HG02588 (cell line): Measurements from ENCODE around the gene CCDC12.

ENCODE experiments used
- ATAC-seq: cut with Tn5 transposase; IDR thresholded peaks from one replicate; pipeline ENCODE4 v1.9.1; 2021; ENCODE audit warnings: mild to moderate bottlenecking, moderate library complexity; ENCODE audit not compliant: unreplicated experiment

CCDC12 gene

DNA sequence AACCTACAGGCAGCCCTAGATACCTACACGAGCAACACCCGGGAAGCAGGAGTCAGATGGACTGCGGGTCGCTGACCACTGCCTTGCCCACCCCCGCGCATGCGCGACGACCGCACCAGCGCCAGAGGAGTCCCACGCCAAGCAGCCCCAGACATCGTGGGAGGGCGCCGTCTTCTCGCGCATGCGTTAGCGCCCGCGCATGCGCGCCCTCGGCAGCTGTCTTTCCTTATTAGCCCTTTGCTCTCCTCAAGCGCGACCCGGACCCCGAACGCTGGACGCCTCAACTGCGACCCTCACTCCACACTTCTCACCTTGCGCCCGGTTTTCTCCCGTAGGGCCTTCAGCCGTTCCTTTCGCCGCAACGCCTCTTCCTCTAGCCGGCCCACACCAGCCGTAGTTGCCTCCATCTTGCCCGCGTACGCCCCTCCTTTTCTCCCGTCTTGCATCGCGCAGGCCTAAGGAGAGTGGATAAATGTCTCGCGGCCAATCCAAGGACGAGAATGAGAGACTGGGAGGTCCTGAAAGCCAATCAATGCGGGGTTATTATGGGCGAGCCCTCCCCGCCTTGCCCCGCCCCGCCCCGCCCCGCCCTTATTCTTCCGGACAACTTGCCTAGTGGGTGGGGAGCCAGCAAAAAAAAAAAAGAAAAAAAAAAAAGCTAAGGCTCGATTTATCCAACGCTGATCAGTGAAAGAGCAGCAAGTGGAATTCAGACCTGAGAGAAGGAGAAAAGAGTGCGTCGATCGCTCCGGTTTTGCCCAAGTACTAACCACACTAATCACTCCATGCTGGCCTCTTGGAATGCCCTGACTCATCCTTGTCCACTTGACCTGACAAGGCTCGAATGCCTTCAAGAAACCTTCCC, at the start of gene CCDC12:
Gene CCDC12, minus strand, starts transcription at position 420 of the 865 bp plus-strand sequence. Its CDS starts 13 bp downstream, at position 407.
- peak; percentile 60 for ATAC-seq

DNA sequence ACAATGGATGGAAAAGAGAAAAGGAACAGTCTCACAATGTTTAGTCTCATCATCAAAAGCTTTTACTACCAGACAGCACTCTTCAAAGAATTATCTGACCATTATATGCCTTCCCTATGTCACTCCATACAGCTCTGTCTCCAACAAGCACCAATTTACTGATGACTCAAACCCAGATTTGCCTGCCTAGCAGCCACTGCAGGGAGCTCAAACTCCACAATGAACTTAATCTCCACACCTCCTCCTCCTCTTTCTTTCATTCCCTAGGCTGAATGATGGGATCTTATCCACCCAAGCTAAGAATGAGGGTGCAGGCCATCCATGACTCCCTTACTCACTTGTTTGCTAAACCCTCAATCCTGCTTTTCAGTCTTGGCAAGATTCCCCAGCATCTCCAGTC, 48.4 kb upstream of the CCDC12 start:
- no peak for ATAC-seq

DNA sequence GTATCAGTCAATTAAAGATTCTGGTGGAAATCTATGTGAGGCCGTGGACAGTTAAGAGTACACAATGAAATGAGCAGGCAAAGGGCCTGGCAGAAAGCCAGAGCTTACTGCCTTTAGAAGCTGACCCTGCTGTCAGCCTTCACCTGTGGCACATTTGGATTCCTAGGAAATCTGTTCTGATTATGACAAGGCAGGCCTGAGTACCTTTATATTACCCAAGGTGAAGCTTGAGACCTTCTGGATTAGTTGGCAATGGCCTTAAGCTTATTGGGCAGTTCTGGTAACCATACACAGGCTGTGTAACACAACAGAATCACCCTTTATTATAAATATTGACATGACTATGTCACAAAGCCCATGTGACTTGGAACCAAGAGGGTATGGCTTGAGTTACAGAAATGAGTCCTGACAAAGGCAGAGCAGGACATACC, 46.1 kb upstream of the CCDC12 start:
- ATAC-seq, result no peak

DNA sequence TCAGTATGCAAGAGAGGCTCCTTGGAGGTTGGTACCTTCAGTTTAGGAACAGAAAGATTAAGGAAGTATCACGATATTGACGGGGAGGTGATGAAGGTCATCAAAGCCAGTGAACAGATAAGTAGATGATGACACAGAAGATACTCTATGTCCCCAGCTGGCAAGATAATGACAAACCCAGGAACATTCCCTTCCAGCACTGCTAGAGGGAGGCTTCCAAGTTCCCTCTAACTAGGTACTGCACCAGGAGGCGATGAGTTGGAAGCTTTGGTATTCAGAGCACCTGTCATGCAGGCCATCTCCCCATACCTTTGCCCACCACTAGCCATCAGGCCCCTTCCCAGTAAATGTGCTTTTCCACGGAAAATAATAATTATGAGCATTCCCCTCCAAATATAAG, 43.8 kb upstream of the CCDC12 start:
- ATAC-seq, result no peak

DNA sequence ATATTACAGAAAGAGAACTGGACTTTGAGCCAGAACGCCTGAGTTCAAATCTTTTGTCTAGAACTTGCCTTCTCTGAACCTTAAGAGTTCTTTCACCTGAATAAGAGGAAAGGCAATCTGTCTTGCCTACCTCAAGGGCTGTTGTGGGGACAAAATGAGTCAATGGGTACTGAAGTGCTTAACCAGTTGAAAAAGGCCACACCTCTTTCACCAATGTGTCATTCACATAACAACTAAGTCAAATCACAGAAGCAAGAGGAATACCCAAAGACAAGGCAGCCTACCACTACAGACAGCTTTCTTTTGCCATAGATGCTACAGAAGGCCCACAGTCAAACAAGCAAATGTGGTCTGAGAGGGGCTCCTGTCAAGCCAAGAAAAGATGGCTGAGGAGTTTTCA, 42.7 kb upstream of the CCDC12 start:
- ATAC-seq, result peak; percentile 44

DNA sequence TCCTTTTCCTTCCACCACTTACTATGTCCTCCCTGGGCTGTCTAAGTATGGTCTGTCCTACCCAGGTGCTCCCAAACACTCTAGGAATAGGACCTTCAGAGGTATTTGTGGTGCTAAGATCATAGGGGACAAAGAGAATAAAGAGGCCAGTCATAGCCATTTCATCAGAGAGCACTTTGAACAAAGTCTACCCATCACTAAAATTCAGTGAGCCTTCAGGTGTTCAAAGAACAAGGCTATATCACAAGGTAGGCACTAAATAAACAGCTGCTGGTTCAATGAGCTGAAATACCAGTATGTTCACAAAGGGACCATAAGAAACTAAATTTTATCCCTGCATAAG, 41.7 kb upstream of the CCDC12 start:
- no peak for ATAC-seq

DNA sequence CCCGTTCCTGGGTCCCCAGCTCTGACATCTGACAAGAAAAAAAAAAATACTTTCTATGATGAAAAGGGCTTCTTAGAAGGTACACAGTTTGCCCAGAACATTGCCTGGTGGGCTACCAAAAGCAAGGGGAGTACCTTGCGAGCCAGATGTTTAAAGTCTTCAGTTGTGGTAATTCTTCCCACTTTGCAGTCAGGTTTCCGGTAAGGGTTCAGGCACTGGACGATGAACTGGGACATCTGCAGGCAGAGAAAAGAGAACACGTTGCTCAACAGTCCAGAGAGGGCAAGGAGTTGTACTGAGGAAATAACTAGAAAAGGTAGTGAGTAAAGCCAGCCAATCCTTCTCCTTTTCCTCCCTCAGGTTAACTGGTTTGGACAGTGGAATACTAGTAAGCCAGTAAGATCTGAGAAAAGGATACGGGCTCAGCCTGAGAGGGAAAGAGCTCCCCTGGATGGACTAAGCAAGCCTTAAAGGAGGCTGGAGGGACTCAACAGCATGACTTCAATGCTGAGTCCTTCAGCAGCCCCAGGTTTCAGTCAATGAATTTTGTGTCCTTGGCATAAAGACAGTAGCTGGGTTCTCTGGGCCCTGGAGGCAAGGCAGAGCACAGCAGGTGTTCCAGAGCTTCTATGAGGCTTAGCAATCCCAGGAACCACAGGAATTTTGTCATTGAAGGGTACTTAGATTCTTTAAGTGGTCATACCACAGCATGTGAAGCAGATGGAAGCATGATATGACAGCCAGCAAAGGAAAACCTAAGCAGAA, 41.1 kb upstream of the CCDC12 start:
- ATAC-seq, result no peak

DNA sequence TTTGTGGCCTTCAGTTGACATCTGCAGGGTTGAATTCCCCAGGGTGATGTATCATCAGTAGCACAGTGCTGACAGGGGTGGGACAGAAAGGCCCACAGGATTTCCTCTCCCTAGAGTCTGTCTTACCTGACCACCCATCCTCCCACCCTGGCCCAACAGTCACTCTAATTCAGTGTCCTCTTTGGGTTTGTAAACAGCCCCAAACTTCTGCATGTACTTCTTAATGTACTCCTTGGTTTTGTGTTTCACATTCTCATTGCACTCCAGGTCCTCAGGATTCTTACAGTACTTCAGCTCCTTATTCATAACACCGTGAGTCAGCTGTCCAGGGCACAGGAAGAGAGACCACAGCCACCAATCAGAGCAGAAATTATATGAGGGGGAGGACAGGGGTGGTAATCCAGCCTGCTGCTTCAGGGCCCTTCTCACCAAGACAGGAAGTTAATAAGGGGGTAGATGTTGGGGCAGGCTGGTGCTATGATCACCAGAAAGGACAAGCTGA, 40.4 kb upstream of the CCDC12 start:
- no peak for ATAC-seq

DNA sequence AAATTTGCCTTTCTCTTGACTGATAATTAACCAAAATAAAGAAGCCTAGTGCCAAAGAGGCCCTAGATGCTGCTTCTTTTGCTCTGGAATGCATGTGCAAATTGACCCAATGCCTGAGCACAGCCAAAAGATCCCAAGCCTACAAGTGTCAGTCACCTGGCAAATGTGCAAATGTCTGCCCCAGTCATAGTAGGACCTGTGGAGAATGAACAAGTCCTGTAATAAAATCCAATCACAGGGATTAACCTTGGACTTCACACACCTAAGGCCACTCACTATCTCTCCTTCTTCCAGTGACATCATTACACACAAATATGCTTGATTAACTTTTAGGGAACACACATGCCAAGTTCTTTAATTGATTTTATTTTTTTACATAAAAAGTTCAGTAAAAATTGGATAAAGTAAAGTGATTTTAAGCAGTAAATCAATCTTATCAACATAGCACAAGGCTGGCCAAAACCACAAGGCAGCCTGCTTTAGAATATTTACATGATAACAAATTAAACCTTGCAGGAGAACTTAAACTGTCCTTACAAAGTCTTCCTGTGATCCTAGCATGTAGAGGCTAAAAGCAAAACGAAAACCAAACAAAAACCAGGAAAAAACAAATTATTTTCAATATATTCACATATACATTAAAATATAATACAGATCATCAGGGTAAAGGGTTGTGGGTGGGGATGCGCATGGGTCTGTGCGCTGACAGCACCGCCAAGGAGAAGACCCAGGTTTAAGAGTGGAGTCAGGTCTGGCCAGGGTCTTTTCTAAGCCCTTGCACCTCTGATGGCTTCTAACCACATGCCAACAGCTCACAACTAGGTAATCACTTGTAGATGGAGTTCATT, 39.8 kb upstream of the CCDC12 start:
- ATAC-seq, result no peak

DNA sequence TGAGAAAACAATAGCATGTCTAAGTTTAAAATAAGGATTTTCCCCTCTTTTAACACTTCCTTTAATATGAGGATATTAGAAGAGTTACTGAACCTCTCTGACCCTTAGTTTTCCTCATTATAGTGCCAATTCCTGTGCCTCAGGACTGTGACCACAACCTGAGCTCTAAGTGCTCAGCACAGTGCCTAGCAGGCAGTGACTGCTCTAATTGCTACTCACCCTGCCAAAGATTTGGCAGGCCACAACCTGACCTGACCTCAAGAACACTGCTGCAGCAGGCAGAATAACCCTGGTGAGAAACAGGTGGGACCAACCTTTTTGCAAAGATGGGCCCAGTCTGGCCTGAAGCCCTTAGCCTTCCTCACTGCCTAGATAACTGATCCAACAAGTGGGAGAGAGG, 38.6 kb upstream of the CCDC12 start:
- ATAC-seq, result no peak

DNA sequence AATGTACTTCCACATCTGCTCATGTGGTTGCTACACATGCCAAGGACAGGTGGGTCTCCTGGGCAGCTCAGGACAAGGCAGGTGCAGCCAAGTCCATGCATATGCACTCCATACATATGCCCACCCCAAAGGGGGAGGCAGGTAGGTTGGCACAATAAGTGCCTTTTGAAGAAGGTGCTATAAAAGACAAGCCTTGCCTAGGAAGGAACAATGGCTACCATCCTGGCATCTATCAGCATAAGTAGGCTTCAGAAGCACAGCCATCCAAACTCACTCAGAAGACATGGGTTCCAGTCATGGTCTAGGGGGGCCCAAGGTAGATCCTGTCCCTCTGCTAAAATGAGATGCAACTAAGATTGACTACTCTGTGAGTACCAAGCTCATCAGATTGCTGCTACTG, 37.5 kb upstream of the CCDC12 start:
- no peak for ATAC-seq

DNA sequence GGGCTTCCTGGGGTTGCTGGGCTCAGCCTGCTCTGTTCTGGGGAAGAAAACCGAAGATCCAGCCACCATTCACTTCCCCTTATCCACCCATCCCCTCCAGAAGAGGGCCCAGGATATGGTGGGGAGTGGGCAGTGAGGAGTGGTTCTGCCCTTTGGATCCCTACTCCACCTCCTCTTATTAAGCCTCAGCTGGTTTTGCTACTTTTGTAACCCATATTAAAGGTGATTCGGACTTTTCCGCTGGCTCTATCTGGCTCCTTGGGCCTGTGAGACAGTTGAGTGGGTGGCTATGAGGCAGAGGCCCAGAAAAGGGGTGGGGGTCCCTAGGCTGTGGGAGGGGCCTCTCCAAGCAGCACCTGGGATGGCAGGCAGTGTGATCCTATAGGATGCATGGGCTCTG, 36.7 kb upstream of the CCDC12 start:
- no peak for ATAC-seq

DNA sequence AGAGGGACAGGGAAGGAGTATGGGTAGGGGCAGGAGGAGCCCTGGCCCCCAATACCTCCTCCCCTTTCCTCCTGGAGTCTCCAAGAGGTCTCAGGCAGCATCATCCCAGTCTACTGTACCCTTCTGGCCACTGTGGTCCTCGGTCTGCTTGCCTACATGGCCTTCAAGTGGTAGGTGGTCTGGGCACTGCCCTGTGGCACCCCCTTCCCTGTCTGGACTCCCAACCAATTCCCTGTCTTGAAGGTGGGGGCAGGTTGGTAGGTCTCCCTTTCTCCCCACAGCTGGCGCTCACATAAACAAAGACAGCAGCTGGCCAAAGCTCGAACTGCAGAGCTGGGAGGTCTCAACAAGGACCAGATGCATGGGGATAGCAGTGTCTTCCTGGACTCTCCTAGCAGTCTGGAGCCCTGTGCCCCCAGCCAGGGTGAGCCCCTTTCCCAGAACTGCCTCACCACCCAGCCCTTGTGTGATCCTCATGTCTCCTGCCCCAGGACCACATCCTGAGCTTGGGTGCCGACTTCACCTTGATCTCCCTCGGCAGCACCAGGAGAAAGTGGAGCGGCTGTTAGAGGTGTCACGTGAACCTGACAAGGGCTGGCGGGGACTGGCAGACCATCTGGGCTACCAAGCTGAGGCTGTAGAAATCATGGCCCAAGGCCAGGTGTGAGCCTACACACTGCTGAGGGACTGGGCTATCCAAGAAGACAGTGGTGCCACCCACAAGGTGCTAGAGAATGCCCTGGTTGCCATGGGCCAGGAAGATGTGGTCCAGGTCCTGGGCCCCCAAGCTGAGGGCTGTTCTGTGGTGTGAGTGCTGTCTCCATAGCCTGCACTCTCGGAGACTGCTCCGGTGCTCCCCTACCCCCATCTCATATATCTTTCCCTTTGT, 36.0 kb upstream of the CCDC12 start:
- no peak for ATAC-seq

DNA sequence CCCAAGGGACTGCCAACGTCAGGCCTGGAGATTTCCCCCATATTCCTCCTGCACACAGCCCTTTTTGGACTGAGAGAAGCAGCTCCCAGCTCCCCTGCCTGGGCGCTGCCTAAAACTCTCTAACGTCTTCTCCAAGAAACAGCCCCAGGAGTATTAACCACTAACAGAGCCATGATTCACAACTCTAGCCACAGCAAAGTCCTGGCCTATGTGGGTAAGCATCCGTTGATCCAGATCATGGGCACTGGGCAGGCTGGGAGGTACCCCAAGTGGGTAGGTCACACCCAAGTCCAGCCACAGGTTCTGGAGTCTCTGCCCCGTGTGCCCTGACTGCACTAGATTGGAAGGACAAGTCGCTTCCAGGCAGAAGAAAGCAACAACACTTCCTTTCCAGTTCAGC, 34.8 kb upstream of the CCDC12 start:
- ATAC-seq, result no peak

DNA sequence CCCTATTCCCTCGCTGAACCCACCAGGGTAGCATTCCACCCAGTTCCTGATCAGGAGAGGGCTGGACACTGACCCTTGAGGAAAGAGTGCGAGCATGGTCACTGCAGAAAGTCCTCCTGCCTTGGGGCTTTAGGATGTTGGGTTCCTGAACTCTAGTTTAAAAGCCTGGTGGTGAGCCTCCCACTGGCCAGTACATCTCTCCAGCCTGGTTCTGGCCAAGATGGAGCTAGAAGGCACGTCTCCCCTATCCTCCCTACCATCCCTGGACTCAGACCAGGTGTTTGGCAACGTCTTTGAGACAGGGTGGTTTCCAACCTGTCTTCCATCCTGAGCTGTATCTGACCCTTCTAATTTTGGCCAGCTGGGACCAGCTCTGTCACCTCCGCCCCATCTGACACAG, 34.4 kb upstream of the CCDC12 start:
- no peak for ATAC-seq

DNA sequence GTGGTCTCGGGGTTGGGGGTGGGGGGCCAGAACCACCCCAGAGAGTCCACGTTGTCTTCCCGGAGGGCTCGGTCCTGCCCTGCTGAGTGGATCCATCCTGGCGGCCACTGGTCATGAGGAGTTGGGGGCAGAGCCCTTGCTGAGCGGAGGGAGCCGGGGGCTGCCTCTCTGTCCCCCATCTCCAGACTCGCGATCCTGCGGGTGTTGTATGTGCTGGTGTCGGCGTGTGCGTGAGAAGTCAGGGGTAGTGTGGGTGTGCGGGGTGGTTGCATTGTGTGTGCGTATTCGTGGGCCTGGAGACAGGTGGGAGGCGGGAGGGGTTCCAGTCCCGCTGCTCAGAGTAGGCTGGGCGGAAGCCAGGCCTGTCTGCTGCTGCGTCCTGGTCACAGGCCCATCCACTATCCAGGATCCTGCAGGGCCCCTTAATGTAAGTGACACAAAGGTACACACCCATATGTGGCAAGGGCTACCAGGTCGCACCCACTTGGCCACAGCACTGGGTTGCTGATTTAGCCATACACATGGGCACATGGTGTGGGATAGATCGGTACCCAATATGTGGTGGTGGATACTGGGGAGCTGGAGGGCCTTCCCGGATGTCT, 33.7 kb upstream of the CCDC12 start:
- no peak for ATAC-seq

DNA sequence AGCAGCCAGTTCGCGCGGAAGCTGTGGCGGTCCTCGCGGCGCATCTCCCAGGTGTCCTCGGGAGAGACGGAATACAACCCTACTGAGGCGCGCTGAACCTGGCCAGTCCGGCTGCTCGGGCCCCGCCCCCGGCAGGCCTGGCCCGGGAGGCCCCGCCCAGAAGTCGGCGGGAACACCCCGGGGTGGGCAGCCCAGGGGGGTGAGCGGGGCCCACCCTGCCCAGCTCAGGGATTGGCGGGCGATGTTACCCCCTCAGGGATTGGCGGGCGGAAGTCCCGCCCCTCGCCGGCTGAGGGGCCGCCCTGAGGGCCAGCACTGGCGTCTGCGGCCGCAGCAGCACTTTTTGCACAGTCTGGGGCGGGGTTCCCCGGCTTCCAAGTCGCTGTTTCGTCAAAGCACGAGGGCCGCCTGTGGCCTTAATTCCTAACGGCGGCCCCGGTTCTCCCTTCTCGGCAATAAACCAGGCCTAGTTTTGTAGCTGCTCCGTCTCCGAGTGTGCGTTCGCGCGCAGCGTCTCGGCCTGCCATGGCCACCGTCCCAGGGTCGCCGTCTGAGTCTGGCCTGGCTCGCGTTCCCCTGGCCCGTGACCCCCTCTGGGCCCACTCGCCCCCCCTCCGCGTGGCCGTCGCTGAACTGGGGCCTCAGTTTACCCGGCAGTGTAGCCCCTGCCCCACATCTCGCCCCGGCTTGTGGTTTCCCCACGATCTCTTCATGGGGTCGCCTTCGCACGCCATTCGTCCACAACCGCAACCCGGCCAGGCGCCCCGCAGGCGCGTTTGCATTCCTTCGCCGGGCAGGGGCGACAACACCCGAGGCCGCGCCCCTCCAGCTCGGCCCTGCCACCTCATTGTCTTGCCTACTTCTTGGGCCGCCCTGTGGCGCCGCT, 32.9 kb upstream of the CCDC12 start:
- peak; percentile 63 for ATAC-seq

DNA sequence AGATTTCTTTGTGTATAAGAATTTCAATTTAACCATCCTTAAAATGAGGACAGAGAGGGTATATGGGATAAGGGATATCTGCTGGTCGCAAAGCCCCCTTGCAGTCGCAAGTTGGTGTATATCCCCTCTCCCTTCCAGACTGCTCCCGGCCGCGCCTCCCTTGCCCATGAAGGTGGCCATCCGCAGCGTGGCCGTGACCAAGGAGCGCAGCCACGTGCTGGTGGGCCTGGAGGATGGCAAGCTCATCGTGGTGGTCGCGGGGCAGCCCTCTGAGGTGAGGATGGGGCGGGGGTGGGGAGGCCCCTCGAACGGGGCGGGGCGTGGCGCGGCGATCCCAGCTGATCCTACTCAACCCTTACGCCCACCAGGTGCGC, 32.3 kb upstream of the CCDC12 start:
- ATAC-seq, result no peak
